Renal pelvis (tissue), 4 donors: Measurements from ENCODE around the gene C1orf115. TPM values are rescaled to one million over a fixed set of nuclear protein-coding genes. Genes with fewer than 3 reads are reported as not detected.
A peak's percentile ranks its signal among the peaks of the same experiment; 100 is the strongest.

Experiments used
- DNase-seq: peaks from one replicate; pipeline ENCODE4 v3.0.0-alpha.2; 2013
- polyA plus RNA-seq, 3 donors: library from polyadenylated mRNA; unstranded; fragments of 120-200 nt; gene quantifications; one replicate each; pipeline ENCODE4 v1.2.1, GENCODE V29; 2013; ENCODE audit not compliant: insufficient read length in 3 of 3

C1orf115 gene
- polyA plus RNA-seq, 3 donors: 25.6 to 29.9 (median 28.3) TPM

DNA sequence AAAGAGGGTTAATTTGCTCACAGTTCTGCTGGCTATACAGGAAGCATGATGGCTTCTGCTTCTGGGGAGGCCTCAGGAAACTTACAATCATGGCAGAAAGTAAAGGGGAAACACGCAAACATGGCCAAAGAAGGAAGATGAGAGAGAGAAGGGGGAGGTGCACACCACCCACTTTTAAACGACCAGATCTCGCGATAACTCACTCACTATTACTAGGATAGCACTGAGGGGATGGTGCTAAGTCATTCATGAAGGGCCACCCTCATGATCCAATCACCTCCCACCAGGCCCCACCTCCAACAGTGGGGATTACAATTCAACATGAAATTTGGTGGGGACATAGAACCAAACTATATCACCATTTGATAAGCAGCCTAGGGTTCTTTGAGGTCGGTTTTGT is 2.4 kb upstream of the C1orf115 start:
- no peak for DNase-seq

DNA sequence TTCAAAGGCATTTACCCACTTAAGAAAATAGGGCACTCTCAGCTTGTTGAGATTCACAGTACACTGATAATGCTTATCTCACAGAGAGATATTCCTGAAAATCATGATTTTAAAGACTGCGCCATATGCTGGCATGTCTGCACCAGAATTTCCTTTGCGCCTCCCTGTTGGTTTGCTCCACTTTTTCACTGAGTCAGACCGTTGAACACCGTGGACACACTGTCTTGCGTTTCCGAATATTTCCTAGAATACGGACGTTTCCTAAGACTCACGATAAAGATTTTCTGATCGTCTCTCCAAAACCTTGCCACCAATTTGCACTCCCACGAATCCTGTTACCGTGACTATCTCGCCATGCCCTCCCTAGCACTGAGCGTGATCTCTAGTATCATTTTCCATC is 497 bp upstream of the C1orf115 start:
- DNase-seq: no peak

DNA sequence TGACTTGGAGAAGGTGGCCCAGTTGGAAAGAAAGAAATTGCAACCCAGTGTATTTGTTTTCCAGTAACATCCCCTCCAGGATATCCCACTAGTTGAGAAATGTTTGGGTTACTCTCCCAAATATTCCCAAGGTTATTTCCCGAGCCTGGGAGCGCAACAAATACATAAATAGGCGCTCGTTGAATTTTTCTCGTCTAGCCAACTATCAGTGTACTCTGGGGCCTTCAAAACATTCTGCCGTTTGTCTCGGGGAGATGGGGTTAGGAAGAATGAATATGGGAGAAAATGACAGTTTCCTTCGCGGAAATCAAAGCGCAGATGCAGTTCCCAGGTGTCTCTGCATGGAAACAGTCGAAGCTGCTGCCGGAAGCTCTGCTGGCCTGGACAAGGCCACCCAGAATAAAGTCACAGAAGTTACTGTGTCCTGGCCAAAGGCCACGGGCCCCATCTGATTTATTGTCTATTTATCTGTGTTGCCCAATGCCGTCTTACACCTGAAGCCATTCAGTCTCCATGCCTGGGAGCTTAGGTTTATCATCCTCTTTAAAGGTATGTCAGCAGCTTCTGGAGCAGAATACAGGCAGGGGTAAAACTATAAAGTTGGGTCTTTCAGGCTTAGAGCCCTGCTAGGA is 1.0 kb downstream of the C1orf115 start:
- DNase-seq: no peak

DNA sequence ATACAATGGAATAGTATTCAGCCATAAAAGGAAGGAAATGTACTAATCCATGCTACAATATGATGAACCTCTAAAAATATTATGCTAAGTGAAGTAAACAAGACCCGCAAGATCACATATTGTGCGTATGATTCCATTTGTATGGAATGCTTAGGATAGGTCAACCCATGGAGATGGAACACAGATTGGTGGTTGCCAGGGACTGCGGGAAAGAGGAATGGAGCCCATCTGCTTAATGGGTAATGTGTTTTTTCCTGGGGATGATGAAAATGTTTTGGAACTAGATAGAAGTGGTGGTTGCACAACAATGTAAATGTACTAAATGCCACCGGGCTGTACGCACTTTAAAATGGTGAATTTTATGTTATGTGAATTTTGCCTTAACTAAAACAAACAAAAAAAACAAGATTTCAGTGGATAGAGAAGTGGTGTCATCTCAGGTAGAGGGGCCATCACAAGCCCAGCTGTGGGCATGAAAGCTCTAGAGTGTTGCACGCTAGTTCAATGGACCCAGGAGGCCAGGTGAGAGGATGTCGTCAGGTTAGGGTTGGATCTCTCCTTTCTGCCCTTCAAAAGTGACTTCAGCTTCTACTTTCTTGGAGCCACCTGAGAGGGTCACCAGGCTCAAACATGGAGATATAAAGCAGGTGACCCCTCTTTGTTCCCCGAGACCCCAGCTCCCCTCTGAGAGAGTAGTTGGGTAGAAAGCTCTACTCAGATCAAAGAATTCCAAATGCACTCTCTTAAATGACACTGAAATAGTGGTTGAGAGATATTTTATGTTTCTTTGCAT is 2.5 kb downstream of the C1orf115 start:
- DNase-seq: no peak

DNA sequence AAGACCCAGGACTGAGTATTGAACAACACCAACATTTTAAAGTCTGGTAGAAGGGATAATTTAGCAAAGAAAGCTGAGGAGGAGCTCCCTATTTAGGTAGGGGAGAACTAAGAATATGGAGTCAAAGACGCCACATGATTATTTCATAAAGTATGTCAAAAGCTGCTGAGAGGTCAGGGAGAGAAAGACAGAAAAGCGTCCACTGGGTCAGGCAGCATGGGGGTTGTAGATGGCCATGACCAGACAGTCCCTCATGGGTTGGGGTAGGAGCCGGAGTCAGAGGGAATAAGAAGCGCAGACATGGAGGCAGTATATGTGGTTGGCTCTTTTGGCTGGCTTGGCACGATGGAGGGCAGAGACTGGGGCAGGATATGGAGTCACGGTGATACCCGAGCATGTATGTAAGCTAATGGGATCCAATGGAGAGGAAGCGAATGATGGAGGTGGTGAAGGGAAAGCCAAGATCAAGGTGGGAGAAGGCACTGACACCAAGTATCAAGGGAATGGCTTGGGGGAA is 4.8 kb downstream of the C1orf115 start:
- no peak for DNase-seq

DNA sequence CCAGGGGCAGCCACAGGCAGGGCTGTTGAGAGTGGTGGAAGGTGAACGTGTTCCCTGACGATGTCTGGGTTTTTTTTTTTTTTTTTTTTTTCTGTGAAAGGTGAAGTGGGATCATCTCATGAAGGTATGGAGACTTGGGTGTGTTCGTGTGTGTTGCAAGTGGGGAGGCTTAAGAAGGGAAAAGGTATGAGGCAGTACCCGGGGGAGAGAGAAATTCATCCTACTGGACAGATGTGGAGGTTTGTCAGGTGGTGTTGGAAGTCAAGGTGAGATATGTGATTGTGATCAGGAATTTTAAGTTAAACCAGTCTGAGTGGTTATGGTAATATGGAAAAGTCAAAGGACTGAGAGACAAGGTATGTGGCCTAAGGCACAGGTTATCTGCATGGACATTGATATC is 5.3 kb downstream of the C1orf115 start:
- DNase-seq: no peak

DNA sequence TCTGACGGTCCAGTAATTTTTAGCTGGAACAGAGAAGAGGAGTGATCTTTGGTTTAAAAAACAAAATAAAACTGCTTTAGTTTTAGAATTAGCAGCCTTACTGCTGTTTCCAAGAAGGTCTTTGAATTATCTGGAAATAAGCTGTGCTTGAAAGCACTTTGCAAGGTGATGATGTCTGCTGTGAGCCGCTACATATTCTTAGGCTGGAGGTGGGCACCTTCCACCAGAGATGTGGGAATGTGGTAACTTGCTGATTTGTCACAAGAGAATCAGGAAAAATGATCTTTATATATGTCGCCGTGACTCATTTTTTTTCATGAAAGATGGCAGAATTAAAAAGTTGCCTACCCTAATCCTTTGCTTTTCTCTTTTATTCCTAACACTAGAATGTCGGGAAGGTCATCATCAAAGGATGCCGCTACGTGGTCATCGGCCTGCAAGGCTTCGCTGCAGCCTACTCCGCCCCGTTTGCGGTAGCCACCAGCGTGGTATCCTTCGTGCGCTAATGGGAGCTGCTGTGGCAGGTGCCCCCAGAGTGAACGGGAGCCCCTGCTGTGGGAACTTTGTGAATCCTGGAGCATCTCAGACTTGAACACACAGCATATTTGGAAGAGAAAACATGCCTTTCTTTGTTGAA is 6.2 kb downstream of the C1orf115 start:
- DNase-seq: no peak

DNA sequence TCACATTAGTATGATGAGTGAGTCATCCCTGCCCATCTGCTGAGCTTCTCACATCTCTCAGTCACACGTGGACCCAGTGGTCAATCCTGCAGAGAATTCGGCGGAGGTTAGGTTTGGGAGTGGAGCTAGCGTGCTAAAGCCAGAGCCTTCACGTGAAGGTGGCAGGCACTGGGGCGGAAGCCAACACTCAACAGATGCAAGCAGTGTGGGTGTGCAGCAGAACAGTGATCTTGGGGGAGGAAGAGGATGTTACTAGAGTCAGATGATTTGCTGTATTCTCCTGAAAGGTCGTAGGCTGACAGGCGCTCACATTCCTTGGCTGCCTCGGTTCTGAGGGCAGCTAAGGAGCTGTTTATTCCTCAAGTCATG is 6.7 kb downstream of the C1orf115 start:
- no peak for DNase-seq

DNA sequence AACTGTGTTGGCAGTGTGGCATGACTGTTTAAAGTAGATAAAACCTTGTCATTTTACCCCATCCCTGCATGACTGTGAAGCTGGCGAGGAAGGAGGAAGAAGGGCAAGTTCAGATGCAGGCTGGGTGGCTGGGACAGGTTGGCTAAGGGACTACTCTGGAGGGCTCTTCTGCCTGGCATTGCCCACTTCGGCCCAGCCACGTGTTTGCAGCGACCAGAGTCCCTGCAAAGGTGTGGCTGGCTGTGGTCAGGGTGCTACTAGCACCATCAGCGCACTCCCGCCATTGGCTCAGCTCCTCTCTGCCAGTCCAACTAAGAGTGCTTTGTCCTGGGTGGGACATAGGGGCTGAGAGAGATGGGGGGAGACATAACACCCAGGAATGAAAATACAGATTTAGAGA is 7.2 kb downstream of the C1orf115 start:
- no peak for DNase-seq

DNA sequence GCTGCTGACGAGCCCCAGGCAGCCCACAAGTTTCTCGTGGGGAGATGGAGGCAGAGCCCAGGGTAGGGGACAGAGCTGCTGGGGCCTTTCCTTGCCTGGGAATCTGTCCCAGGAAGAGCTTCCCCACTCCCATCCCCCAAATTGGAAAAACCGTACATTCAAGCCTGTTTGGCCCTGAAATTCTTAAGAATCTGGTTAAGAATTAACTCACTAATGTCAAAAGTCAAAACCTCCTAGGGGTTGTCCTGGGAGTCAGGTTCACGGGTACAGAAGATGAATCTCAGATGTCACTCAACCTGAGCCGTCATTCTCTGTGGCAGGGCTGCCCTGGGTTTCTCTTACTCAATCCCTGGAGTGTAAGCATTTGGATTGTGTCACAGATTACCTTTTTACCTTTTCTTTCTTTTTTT is 8.4 kb downstream of the C1orf115 start:
- no peak for DNase-seq

DNA sequence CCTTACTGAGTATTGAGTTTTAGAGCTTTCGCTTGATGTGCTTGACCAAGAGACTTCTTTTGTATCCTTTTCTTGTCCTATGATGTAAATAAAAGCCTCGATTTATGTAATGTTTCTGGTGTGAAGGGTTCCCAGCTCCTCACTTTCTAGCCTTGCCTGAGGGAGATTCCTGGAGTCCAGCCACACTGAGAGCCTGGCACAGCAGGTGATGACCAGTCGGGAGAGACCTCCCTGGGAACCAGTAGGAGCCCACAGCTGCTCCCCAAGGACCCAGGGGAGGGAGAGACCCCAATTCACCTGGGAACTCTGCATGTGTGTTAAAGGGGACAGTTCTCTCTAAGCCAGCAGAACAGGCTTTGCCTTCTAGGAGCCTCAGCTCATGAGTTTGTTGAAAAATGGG is 8.9 kb downstream of the C1orf115 start:
- DNase-seq: no peak

DNA sequence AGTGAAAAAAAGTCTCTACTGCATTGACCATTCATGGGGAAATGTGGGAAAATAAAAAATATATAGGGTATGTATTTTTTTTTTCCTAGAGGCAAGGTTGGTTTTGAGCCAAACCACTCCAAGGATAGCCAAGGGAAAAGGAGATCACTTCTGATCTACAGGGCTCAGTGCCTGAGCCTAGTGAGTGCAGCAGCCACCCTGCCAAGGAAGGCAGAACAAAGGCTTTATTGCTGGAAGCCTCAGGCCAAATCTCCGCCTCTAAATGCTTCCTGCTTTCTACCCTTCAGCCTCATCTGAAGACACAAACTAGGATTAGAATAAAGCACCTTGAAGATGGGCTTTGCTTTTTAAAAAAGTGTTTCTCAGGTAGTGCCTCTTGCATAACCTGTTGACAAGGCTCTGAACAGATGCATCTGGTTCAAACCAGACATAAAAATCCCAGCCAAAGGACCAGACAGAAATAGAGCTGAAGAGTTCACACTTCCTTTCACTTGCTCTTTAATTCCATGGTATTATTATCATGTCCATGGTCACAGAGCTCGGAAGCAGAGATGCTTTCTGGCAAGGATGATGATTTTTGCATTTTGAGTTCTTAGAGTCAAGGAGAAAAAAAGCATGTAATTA is 10.5 kb downstream of the C1orf115 start:
- DNase-seq: no peak

DNA sequence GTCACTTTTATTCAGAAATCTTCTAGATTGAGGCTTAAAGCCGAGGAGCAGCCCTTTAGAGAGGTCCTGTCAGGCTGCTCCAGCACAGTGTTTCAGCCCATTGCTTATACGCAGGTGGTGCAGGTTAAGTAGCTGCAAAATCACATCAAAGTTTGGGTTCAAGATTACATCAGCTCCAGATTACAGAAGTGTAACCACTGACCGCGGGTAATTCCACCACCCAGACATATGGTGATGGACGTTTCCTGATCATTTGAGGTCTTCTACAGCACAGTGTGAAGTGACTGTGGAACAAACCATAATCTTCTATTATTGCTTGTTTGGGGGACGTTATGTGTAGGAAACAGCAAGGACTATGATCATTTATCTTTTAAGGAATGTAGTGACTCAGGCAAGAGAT is 11.8 kb downstream of the C1orf115 start:
- DNase-seq: no peak

DNA sequence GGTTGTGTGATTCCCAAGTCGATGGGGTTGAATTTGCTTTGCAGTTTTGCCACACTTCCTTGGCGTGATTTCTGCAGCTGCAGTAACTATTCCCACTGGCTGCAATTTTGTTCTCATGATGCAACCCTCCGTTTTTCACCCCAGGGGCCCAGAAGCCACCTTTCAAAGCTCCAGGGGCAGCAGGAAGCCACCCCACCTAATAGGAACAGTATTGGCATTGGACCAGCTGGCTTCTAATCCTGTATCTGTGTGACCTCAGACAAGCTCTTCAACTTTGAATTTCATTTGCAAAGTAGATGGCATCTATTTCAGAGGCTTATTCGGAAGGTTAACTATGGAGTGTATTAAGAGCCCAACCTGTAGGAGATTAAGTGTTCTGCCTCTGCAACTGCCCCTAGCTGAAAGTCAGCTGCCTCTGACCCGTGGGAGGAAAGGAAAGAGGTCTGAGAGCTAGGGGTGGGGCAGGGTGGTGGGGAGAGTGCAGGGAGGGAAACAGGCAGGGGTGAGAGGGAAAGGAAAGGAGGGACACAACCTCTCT is 12.6 kb downstream of the C1orf115 start:
- no peak for DNase-seq

DNA sequence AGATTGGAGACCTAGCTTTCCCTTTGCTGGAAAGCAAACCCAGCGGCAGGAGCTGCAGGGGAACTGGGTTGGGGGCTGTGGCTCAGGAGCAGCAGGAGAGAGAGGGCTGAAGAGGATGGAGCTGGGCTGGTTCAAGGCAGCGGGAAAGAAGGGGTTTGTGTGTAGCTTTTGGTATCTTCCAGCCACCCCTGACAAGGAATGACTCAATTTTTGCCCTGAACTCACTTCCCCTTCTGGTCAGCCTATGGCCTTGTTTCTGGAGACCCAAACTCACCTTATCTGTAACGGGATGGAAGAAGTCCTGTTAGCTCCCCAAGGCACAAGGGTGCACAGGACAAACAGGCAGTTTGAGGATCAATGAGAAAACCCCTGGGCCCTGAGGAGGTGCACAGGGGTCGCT is 13.1 kb downstream of the C1orf115 start:
- no peak for DNase-seq

DNA sequence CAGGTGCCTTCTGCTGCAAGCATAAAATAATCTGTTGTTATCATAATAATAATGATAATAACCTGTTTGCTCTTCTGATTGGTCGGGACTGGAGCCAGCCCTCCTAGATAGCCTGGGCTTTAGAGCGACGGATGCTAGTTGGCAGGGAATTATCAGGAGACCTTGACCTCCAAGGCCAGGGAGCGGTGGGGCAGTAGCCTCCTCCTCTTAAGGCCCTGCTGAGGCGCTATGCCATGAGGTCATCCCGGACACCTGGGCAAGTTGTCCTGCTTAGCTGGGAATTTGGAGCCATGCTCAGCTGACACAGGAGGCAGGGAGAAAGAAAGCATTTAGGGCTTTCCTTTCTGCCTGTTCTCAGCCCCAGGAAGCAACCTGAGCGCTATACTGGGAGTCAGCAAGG is 15.6 kb downstream of the C1orf115 start:
- DNase-seq: no peak

DNA sequence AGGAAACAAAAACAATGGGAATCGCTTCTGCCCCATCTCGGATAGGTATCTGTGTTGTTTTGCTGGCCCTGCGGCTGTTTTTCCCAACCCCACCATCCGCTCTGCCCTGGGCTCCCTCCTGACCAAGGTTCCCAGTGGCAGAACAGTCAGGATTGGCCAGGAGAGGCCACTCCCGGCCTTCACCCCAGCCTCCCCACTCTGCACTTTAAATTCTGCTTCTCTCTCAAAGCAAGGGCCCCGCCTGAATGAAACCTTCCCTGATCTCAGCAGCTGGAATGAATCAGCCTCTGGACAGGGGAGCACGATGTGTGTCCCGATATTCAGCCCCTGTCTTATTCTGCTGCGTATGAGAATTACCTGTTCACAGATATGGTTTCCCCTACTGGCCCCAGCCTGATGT is 16.3 kb downstream of the C1orf115 start:
- DNase-seq: peak; percentile 21

DNA sequence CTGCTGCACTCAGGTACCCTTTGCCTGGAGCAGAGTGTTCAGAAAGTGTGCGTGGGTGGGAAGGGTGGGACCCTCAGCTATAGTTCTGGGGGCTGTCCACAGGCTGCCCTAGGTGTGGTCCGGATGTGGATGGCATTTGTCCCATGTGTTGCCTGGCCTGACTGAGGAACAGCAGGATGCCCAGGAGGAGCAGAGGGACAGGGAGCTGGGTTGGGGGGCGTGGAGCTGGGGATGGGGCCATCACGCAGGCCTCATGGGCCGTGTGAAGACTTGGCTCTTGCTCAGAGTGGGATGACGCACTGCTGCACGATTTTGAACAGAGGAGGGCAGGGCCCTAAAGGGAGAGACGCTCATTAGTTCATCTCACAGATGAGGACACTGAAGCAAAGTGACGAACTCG is 17.0 kb downstream of the C1orf115 start:
- DNase-seq: no peak

DNA sequence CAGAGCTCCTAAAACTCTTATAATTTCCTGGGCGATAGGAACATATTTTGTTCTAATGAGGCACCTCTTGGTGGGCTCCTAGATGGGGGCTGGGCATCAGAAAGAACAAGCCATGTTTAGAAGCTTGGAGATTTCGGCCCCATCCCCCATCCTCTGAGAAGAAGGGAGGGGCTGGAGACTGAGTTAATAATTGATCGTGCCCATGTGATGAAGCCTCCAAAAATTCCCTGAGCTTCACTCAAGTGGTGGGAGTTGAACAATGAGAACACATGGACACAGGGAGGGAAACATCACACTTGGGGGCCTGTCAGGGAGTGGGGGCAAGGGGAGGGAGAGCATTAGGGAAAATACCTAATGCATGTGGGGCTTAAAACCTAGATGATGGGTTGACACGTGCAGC is 18.1 kb downstream of the C1orf115 start:
- DNase-seq: no peak

DNA sequence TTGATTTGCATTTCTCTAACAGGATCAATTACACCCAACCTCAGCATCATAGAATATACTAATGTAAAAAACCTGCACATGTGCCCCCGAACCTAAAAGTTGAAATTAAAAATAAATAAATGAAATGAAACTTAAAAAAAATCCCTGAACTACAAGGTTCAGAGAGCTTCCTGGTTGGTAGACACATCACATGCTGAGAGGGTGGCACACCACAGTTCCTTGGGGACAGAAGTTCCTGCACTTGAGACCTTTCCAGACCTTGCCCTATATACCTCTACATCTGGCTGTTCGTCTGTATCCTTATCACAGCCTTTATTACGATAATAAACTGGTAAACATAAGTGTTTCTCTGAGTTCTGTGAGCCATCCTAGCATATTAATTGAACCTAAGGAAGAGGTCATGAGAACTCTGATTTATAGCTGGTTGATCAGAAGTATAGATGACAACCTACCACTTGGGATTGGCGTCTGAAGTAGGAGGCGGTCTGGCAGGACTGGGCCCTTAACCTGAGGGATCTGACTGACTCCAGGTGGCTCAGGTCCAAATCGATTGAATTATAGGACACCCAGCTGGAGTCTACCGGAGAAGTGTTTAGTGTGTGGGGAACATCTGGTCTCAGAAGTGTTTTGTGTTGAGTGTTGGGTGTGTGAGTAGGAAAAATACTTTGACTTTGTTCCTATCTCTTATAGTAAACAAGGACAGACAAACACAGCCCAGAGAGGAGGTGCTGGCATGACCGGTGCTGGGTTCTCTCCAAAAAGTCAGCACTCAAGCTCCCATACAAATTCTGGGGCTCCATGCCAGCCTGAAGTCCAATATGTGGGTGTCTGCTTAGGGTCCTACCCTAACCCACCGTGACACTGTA is 19.0 kb downstream of the C1orf115 start:
- no peak for DNase-seq

DNA sequence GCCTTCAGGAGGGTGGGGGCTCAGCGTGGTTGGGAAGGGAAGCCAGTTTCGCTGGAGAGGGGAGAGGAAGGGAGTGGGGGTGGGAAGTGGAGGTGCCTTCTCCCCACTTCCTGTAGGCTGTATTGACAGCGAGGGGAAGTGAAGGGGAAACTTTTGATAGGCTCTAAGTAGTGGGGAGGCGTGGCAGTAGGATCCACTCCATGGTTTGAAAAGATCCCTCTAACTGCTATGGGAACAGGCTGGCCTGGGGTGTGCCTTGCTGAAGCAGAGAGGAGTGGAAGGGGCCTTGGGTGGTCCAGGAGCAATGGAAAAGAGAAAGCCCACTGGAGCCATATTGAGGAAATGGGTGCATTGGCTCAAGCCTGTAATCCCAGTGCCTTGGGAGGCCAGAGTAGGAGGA is 20.2 kb downstream of the C1orf115 start:
- no peak for DNase-seq
